HG03520 (cell line): Measurements from ENCODE around the gene BOC.
"Not testable (repeated sequence)": the region's sequence is repeated elsewhere in the genome, so short reads cannot be mapped to it uniquely, and the experiment has no call there.

Source experiments
- ATAC-seq: cut with Tn5 transposase; IDR thresholded peaks from one replicate; pipeline ENCODE4 v1.9.1; 2021; ENCODE audit warnings: mild to moderate bottlenecking, moderate library complexity; ENCODE audit not compliant: unreplicated experiment

The BOC gene

GRCh38 chr3:113211330-113212149, at the start of gene BOC:
Gene BOC, plus strand, starts transcription at chr3:113211557. Its CDS starts 38,246 bp downstream, at chr3:113249803.
- ATAC-seq = no peak

- no peak for ATAC-seq
Observed at GRCh38 chr3:113161661-113162060, 49.7 kb upstream of the BOC start.

- no peak for ATAC-seq
Observed at GRCh38 chr3:113163152-113163551, 48.2 kb upstream of the BOC start.

GRCh38 chr3:113165841-113166240, 45.5 kb upstream of the BOC start:
- ATAC-seq = no peak

GRCh38 chr3:113166357-113166718, 45.0 kb upstream of the BOC start:
- no peak for ATAC-seq

GRCh38 chr3:113166719-113167492, 44.5 kb upstream of the BOC start:
- ATAC-seq = no peak

GRCh38 chr3:113167825-113168801, 43.2 kb upstream of the BOC start:
- ATAC-seq = no peak

GRCh38 chr3:113169891-113170452, 41.4 kb upstream of the BOC start:
- ATAC-seq = no peak

GRCh38 chr3:113170771-113171170, 40.6 kb upstream of the BOC start:
- ATAC-seq = no peak

GRCh38 chr3:113171675-113172300, 39.6 kb upstream of the BOC start:
- ATAC-seq = not testable (repeated sequence)

GRCh38 chr3:113173102-113173501, 38.3 kb upstream of the BOC start:
- ATAC-seq = no peak

- no peak for ATAC-seq
Observed at GRCh38 chr3:113174304-113174703, 37.1 kb upstream of the BOC start.

GRCh38 chr3:113174801-113175485, 36.4 kb upstream of the BOC start:
- ATAC-seq = no peak

GRCh38 chr3:113177526-113177925, 33.8 kb upstream of the BOC start:
- no peak for ATAC-seq

GRCh38 chr3:113179235-113179824, 32.0 kb upstream of the BOC start:
- no peak for ATAC-seq

GRCh38 chr3:113183748-113184661, 27.4 kb upstream of the BOC start:
- no peak for ATAC-seq

GRCh38 chr3:113185194-113185835, 26.0 kb upstream of the BOC start:
- ATAC-seq = no peak

GRCh38 chr3:113186566-113186965, 24.8 kb upstream of the BOC start:
- ATAC-seq = no peak
